ENCODE measurements around the gene OR51E1. TPM values are rescaled to one million over a fixed set of nuclear protein-coding genes. Genes with fewer than 3 reads are reported as not detected.

Gene OR51E1
- total and polyA plus RNA-seq, 4 donors: 0.01 to 0.60 TPM; not detected in 2

DNA sequence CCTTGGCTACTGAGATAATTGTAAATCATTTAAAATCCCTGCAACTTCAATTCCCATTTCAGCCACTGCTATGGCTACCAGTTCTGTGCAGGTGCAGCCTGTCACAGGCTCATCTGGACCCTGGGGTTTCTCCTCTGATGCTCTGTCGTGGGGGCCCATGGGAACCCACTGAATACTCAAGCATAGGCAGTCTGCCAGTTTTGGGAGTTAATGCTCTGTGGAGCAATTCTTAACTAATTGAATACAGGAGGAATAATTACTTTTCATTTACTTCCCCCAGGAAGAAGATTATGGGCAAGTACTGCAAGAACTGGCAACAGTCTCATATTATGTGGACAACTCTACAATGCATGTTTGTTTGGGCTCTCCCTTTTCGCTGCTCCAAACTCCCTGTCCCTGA is 28.0 kb downstream of the OR51E1 start:
- no peak overlapping the region for H3K27ac ChIP-seq (ENCODE audit: low read depth in 1 of 2, low read length in 1 of 2)
- H3K9me3 ChIP-seq (ENCODE audit: control insufficient read depth in 4 of 4, insufficient read depth in 3 of 4, low read length in 3 of 4): no peaks in the 10 kb centered on the region
- no peaks in the 10 kb centered on the region for H3K27me3 ChIP-seq (ENCODE audit: control insufficient read depth in 3 of 3, insufficient read depth in 3 of 3, low read length in 2 of 3)
- DNase-seq (no peak), ATAC-seq (ENCODE audit: insufficient read depth, low FRiP score) (no peak)
- WGBS, 2 donors: 76 to 90% methylated on average over 2 of the region's 2 CpGs
- H3K4me1 ChIP-seq (ENCODE audit: control insufficient read depth in 5 of 5, insufficient read depth in 5 of 5, low read length in 5 of 5): peaks cover 0 to 1% (median 0%) of the 10 kb centered on the region in 5 donors
- H3K9ac ChIP-seq (ENCODE audit: insufficient read depth in 1 of 2, low read length in 2 of 2): no peak overlapping the region
- no peak overlapping the region for H3K4me3 ChIP-seq
- TF ChIP-seq, protein P1, sequence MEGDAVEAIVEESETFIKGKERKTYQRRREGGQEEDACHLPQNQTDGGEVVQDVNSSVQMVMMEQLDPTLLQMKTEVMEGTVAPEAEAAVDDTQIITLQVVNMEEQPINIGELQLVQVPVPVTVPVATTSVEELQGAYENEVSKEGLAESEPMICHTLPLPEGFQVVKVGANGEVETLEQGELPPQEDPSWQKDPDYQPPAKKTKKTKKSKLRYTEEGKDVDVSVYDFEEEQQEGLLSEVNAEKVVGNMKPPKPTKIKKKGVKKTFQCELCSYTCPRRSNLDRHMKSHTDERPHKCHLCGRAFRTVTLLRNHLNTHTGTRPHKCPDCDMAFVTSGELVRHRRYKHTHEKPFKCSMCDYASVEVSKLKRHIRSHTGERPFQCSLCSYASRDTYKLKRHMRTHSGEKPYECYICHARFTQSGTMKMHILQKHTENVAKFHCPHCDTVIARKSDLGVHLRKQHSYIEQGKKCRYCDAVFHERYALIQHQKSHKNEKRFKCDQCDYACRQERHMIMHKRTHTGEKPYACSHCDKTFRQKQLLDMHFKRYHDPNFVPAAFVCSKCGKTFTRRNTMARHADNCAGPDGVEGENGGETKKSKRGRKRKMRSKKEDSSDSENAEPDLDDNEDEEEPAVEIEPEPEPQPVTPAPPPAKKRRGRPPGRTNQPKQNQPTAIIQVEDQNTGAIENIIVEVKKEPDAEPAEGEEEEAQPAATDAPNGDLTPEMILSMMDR (IDR thresholded peaks at IDR 0.05; ENCODE audit: control extremely low read depth, extremely low read depth): no peak
- H3K36me3 ChIP-seq (ENCODE audit: control insufficient read depth in 4 of 4, insufficient read depth in 4 of 4, low read length in 4 of 4): no peaks in the 10 kb centered on the region

DNA sequence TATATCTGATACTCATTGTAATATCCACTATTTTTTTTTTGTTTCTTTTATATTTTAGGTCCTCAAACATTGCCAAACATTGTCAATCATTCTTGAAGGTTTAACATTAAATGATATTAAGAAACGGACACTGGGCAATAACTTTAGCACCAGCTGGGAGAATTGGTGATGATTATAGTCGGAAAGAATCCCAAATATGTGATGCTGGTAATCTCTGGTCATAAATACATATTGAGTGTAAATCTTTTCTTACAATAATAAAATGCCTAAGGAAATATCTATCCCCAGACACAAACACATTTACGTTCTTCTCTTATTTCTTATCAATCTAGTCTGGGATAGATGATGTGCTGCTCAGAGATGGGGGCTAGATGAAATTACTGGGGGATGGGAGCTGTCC is 28.7 kb downstream of the OR51E1 start:
- Histone ChIP-seq H3K9me3 (ENCODE audit: control insufficient read depth in 4 of 4, insufficient read depth in 3 of 4, low read length in 3 of 4) (no peaks in the 10 kb centered on the region), H3K4me1 (ENCODE audit: control insufficient read depth in 5 of 5, insufficient read depth in 5 of 5, low read length in 5 of 5) (peaks cover 0 to 1% (median 0%) of the 10 kb centered on the region in 5 donors), H3K27ac (ENCODE audit: low read depth in 1 of 2, low read length in 1 of 2) (no peak overlapping the region), H3K27me3 (ENCODE audit: control insufficient read depth in 3 of 3, insufficient read depth in 3 of 3, low read length in 2 of 3) (no peaks in the 10 kb centered on the region), H3K36me3 (ENCODE audit: control insufficient read depth in 4 of 4, insufficient read depth in 4 of 4, low read length in 4 of 4) (no peaks in the 10 kb centered on the region), H3K4me3 (no peak overlapping the region), H3K9ac (ENCODE audit: insufficient read depth in 1 of 2, low read length in 2 of 2) (no peak overlapping the region)
- TF ChIP-seq, protein P1 (IDR thresholded peaks at IDR 0.05; ENCODE audit: control extremely low read depth, extremely low read depth): no peak
- DNase-seq: no peak
- 61 to 82% methylated on average over 3 of the region's 3 CpGs for WGBS, 2 donors
- ATAC-seq (ENCODE audit: insufficient read depth, low FRiP score): no peak

DNA sequence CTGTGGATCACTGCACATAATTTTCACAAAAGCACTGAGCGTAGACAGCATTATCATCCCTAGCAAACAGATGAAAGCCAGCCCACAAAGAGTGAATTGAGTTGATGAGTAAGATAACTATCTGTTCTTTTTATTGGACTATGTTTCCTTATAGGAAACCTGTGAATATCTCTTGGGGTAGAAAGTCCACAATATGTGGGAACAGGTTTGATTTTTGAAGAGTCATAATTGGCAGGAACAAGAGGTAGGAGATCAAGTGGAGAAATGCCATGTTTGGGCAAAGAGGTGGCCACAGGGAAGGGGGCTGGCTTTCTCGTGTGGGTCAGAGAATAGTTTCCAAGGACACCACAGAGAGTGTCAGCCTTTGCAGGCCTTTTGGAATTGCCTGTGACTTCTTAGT is 30.0 kb downstream of the OR51E1 start:
- Histone ChIP-seq H3K27ac (ENCODE audit: low read depth in 1 of 2, low read length in 1 of 2) (no peak overlapping the region), H3K9me3 (ENCODE audit: control insufficient read depth in 4 of 4, insufficient read depth in 3 of 4, low read length in 3 of 4) (no peaks in the 10 kb centered on the region), H3K9ac (ENCODE audit: insufficient read depth in 1 of 2, low read length in 2 of 2) (no peak overlapping the region), H3K27me3 (ENCODE audit: control insufficient read depth in 3 of 3, insufficient read depth in 3 of 3, low read length in 2 of 3) (no peaks in the 10 kb centered on the region), H3K4me1 (ENCODE audit: control insufficient read depth in 5 of 5, insufficient read depth in 5 of 5, low read length in 5 of 5) (peaks cover 0 to 1% (median 0%) of the 10 kb centered on the region in 5 donors), H3K4me3 (no peak overlapping the region), H3K36me3 (ENCODE audit: control insufficient read depth in 4 of 4, insufficient read depth in 4 of 4, low read length in 4 of 4) (no peaks in the 10 kb centered on the region)
- 69 to 83% methylated on average over 2 of the region's 2 CpGs for WGBS, 2 donors
- TF ChIP-seq, protein P1 (IDR thresholded peaks at IDR 0.05; ENCODE audit: control extremely low read depth, extremely low read depth): no peak
- DNase-seq: no peak
- no peak for ATAC-seq (ENCODE audit: insufficient read depth, low FRiP score)

DNA sequence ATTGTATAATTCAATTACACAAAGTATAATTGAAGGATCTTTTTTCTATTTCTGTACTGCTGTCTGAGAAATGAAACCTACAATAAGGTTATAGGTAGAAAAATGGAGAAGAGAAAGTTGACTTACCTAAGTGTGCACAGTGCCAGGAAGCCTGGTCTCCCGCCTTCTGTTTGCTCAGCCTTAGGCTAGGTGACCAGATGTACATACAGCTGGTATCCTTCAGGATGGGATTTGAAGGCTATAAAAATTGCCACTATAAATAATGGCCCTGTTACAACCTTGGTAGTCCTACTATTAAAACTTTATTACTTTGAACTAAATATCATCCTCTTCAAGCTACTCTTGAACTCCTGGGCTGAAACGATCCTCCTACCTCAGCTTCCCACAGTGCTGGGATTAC is 34.2 kb downstream of the OR51E1 start:
- Histone ChIP-seq H3K9ac (ENCODE audit: insufficient read depth in 1 of 2, low read length in 2 of 2) (no peak overlapping the region), H3K27ac (ENCODE audit: low read depth in 1 of 2, low read length in 1 of 2) (no peak overlapping the region), H3K36me3 (ENCODE audit: control insufficient read depth in 4 of 4, insufficient read depth in 4 of 4, low read length in 4 of 4) (no peaks in the 10 kb centered on the region), H3K9me3 (ENCODE audit: control insufficient read depth in 4 of 4, insufficient read depth in 3 of 4, low read length in 3 of 4) (no peaks in the 10 kb centered on the region), H3K4me1 (ENCODE audit: control insufficient read depth in 5 of 5, insufficient read depth in 5 of 5, low read length in 5 of 5) (no peaks in the 10 kb centered on the region), H3K27me3 (ENCODE audit: control insufficient read depth in 3 of 3, insufficient read depth in 3 of 3, low read length in 2 of 3) (no peaks in the 10 kb centered on the region), H3K4me3 (no peak overlapping the region)
- no peak for DNase-seq
- WGBS, 2 donors: 82 to 92% methylated on average over 2 of the region's 2 CpGs
- TF ChIP-seq, protein P1 (IDR thresholded peaks at IDR 0.05; ENCODE audit: control extremely low read depth, extremely low read depth): no peak
- ATAC-seq (ENCODE audit: insufficient read depth, low FRiP score): no peak
